OCI-LY3 (cell line): ENCODE results near the gene FHOD1.

Experiments used
- CTCF ChIP-seq: fragments of 200-600, 300-600 bp; sonication (generic); IDR thresholded peaks from 2 replicates; pipeline ENCODE4 v1.5.1; 2014; ENCODE audit warnings: antibody characterized with exemption, low read length, low read depth
- EZH2phosphoT487 ChIP-seq: fragments of 200-600 bp; shearing (Covaris generic); IDR thresholded peaks from 2 replicates; pipeline ENCODE4 v1.6.1; 2018; ENCODE audit warnings: antibody characterized with exemption, mixed run types, low read depth

DNA sequence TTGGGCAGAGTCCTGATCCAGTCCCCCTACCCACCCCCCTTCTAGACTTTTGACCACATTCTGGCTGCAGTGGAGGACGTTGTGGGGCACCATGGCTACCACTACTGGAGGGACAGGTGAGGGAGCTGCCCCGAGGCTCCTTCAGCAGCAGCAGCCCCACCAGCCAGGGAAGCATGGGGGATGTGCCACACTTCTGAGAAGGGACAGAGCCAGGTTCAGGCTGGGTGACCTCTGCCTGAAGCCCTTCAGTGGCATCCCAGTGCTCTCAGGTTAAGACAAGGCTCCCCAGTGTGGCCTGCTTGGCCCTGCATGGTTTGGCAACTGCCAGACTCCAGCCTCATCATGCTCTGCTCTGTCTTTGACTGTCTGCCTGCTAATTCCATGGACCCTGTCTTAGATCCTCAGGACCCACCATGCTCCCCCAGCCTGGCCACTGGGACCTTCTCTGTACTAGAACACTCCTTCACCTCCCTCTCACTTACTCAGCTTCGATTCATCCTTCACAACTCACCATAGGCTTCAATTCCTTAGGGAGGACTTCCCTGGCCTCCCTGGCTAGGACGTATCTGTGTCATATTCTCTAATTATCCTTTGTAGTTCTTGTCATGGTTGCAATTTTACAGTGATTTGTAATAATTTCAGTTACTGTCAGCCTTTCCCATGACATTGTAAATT lies 10.3 kb upstream of the FHOD1 start:
- no peak for TF ChIP-seq CTCF
- TF ChIP-seq EZH2phosphoT487, result no peak
